NB4 (cell line): ENCODE data around the gene FAM107B.

Experiments used
- MAX ChIP-seq: IDR thresholded peaks from 2 replicates; pipeline ENCODE4 v1.6.1; 2011; ENCODE audit warnings: low read depth, low read length
- MYC ChIP-seq: IDR thresholded peaks from 2 replicates; pipeline ENCODE4 v1.6.1; 2011; ENCODE audit warnings: low read depth, low read length
- POLR2A ChIP-seq: IDR thresholded peaks from 2 replicates; pipeline ENCODE4 v1.6.1; 2011; ENCODE audit warnings: mild to moderate bottlenecking; ENCODE audit not compliant: insufficient read length; ENCODE audit errors: extremely low read depth
- TF ChIP-seq, protein P1 (sequence below): IDR thresholded peaks from one replicate; pipeline ENCODE4 v1.5.1; 2012; ENCODE audit warnings: low read depth, low read length

GRCh38 chr10:14510346-14510745 is 264.4 kb downstream of the FAM107B start:
- TF ChIP-seq, protein P1, sequence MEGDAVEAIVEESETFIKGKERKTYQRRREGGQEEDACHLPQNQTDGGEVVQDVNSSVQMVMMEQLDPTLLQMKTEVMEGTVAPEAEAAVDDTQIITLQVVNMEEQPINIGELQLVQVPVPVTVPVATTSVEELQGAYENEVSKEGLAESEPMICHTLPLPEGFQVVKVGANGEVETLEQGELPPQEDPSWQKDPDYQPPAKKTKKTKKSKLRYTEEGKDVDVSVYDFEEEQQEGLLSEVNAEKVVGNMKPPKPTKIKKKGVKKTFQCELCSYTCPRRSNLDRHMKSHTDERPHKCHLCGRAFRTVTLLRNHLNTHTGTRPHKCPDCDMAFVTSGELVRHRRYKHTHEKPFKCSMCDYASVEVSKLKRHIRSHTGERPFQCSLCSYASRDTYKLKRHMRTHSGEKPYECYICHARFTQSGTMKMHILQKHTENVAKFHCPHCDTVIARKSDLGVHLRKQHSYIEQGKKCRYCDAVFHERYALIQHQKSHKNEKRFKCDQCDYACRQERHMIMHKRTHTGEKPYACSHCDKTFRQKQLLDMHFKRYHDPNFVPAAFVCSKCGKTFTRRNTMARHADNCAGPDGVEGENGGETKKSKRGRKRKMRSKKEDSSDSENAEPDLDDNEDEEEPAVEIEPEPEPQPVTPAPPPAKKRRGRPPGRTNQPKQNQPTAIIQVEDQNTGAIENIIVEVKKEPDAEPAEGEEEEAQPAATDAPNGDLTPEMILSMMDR: no peak
- TF ChIP-seq POLR2A: no peak
- TF ChIP-seq MYC: no peak
- no peak for TF ChIP-seq MAX
